ENCODE results near the gene CYTH3. TPM values are rescaled to one million over a fixed set of nuclear protein-coding genes. Genes with fewer than 3 reads are reported as not detected.

Gene CYTH3
- total and polyA plus RNA-seq, 12 donors, result 15.9 to 27.9 (median 20.5) TPM

GRCh38 chr7:6202117-6202516, 70.3 kb downstream of the CYTH3 start:
- WGBS, 2 donors, result 84 to 85% methylated on average over 10 of the region's 10 CpGs
- H3K27ac ChIP-seq, result peak overlapping the region in 1 of 10 donors; percentile 38
- intact Hi-C loops (cut with DNase I), result loop anchor here in 1 of 10 donors (5.0 kb wide), 1 partner anchor 35 kb away; no protein-coding TSS in a partner anchor

GRCh38 chr7:6200971-6201370, 71.5 kb downstream of the CYTH3 start:
- intact Hi-C loops (cut with DNase I), result loop anchor here in 1 of 10 donors (5.0 kb wide), 1 partner anchor 34 kb away; no protein-coding TSS in a partner anchor

More at GRCh38 chr7:6202117-6202516, 70.3 kb downstream of the CYTH3 start:
- H3K4me3 ChIP-seq, result no peak overlapping the region
- peaks cover 4 to 84% (median 54%) of the 10 kb centered on the region in 9 donors for H3K4me1 ChIP-seq
- ATAC-seq (peak in 5 of 8 donors; percentile 6 to 55 (median 32)), DNase-seq (peak in 1 of 2 donors; percentile 27)
- H3K27me3 ChIP-seq, result no peaks in the 10 kb centered on the region
- H3K36me3 ChIP-seq, result no peaks in the 10 kb centered on the region
- no peaks in the 10 kb centered on the region for H3K9me3 ChIP-seq
- TF ChIP-seq, protein P1, sequence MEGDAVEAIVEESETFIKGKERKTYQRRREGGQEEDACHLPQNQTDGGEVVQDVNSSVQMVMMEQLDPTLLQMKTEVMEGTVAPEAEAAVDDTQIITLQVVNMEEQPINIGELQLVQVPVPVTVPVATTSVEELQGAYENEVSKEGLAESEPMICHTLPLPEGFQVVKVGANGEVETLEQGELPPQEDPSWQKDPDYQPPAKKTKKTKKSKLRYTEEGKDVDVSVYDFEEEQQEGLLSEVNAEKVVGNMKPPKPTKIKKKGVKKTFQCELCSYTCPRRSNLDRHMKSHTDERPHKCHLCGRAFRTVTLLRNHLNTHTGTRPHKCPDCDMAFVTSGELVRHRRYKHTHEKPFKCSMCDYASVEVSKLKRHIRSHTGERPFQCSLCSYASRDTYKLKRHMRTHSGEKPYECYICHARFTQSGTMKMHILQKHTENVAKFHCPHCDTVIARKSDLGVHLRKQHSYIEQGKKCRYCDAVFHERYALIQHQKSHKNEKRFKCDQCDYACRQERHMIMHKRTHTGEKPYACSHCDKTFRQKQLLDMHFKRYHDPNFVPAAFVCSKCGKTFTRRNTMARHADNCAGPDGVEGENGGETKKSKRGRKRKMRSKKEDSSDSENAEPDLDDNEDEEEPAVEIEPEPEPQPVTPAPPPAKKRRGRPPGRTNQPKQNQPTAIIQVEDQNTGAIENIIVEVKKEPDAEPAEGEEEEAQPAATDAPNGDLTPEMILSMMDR (IDR thresholded peaks at IDR 0.05), result no peak

DNA sequence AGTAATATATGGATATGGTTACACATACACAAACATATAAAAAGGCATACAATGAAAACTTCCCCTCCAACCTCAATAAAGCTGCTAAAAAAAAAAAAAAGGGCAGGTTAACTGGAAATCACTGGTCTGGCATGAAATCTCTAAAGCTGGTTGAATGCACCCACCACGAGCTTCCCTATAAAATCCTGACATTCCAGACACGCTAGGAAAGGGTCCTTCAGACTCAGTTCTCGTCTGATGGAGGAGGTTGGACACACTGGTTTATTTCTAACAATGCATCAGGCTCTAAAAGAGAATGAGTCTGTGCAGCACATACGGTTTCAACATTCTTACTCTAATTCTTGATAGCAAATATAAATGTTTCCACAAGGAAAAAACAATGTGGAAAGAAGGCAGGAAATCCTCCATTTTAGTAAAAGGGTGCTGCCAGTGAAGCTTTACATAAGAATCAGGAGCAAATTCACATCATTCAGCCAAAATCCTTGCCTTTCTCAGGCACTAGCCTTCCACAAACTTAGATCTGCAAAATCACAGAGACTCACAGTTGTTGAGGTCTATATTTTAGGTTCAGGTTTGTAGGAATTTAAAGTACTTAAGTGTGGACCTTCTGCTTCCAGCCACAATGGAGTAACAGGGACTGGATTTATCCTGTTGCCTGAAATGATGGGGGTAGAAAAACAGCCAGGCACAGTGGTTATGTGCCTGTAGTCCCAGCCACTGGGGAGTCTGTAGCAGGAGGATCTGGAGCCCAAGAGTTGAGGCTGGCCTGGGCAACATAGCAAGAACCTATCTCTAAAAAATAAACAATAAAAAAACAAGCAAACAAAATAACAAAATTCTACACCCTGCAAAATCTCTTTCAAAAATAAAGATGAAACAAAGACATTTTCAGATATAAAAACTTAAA, 73.5 kb downstream of the CYTH3 start:
- Histone ChIP-seq H3K4me1 (peaks cover 4 to 72% (median 37%) of the 10 kb centered on the region in 9 donors), H3K36me3 (no peaks in the 10 kb centered on the region), H3K9me3 (no peaks in the 10 kb centered on the region), H3K27ac (peak overlapping the region in 1 of 10 donors; percentile 50), H3K4me3 (no peak overlapping the region), H3K27me3 (no peaks in the 10 kb centered on the region)
- ATAC-seq (no peak), DNase-seq (no peak)
- TF ChIP-seq, protein P1 (IDR thresholded peaks at IDR 0.05), result no peak
- WGBS, 2 donors, result 60 to 68% methylated on average over 4 of the region's 4 CpGs
- intact Hi-C loops (cut with DNase I), result no loop called here

More at GRCh38 chr7:6200971-6201370, 71.5 kb downstream of the CYTH3 start:
- Histone ChIP-seq H3K4me3 (no peak overlapping the region), H3K4me1 (peaks cover 4 to 82% (median 43%) of the 10 kb centered on the region in 9 donors), H3K9me3 (no peaks in the 10 kb centered on the region), H3K27ac (peak overlapping the region in 1 of 10 donors; percentile 7), H3K27me3 (no peaks in the 10 kb centered on the region), H3K36me3 (no peaks in the 10 kb centered on the region)
- WGBS, 2 donors, result 71 to 79% methylated on average over 11 of the region's 11 CpGs
- ATAC-seq, result peak in 6 of 8 donors; percentile 27 to 76 (median 48)
- TF ChIP-seq, protein P1 (IDR thresholded peaks at IDR 0.05), result no peak
- no peak for DNase-seq

DNA sequence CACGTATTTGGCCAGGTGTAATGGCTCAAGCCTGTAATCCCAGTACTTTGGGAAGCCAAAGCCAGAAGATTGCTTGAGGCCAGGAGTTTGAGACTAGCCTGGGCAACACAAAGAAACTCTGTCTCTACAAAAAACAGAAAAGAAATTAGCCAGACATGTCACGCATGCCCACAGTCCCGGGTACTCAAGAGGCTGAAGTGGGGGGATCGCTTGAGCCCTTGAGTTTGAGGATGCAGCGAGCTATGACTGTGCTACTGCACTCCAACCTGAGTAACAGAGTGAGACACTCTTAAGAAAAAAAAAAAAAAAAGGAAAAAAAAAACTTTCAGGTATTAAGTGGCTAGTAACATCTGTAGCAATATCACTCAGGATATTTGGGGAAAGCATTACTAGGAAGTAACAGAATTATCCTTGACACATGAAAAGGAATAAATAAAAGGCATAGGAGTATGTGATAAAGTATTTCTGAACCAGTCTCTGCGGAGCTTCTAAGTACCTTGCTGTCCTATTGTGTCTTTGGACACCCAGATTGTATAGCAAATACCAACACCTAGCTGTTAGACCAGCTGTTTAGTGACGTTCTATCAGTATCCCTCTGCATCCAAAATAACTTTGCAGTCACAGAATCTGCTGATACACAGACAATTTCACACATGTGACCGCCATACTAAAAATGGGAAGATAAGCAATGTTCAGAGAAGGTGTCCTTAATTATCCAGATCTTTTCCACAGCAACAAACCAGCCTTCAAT, 74.4 kb downstream of the CYTH3 start:
- no peaks in the 10 kb centered on the region for H3K9me3 ChIP-seq
- WGBS, 2 donors, result 64 to 70% methylated on average over 8 of the region's 8 CpGs
- peaks cover 4 to 72% (median 37%) of the 10 kb centered on the region in 9 donors for H3K4me1 ChIP-seq
- intact Hi-C loops (cut with DNase I), result no loop called here
- TF ChIP-seq, protein P1 (IDR thresholded peaks at IDR 0.05), result no peak
- peak overlapping the region in 1 of 10 donors; percentile 50 for H3K27ac ChIP-seq
- no peak overlapping the region for H3K4me3 ChIP-seq
- no peaks in the 10 kb centered on the region for H3K27me3 ChIP-seq
- no peaks in the 10 kb centered on the region for H3K36me3 ChIP-seq
- DNase-seq (no peak), ATAC-seq (peak in 3 of 8 donors; percentile 11 to 41 (median 40))

All from heart right ventricle (tissue), 16 donors.